SIG-M5 (cell line): Measurements from ENCODE around the gene SAMD4B.
"Not testable (repeated sequence)": the region's sequence is repeated elsewhere in the genome, so short reads cannot be mapped to it uniquely, and the experiment has no call there.

Source experiments
- DNase-seq: peaks from one replicate; lab custom pipeline; 2025; lab: John Stamatoyannopoulos, UW

Gene SAMD4B, protein sequence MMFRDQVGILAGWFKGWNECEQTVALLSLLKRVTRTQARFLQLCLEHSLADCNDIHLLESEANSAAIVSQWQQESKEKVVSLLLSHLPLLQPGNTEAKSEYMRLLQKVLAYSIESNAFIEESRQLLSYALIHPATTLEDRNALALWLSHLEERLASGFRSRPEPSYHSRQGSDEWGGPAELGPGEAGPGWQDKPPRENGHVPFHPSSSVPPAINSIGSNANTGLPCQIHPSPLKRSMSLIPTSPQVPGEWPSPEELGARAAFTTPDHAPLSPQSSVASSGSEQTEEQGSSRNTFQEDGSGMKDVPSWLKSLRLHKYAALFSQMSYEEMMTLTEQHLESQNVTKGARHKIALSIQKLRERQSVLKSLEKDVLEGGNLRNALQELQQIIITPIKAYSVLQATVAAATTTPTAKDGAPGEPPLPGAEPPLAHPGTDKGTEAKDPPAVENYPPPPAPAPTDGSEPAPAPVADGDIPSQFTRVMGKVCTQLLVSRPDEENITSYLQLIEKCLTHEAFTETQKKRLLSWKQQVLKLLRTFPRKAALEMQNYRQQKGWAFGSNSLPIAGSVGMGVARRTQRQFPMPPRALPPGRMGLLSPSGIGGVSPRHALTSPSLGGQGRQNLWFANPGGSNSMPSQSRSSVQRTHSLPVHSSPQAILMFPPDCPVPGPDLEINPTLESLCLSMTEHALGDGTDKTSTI

DNA sequence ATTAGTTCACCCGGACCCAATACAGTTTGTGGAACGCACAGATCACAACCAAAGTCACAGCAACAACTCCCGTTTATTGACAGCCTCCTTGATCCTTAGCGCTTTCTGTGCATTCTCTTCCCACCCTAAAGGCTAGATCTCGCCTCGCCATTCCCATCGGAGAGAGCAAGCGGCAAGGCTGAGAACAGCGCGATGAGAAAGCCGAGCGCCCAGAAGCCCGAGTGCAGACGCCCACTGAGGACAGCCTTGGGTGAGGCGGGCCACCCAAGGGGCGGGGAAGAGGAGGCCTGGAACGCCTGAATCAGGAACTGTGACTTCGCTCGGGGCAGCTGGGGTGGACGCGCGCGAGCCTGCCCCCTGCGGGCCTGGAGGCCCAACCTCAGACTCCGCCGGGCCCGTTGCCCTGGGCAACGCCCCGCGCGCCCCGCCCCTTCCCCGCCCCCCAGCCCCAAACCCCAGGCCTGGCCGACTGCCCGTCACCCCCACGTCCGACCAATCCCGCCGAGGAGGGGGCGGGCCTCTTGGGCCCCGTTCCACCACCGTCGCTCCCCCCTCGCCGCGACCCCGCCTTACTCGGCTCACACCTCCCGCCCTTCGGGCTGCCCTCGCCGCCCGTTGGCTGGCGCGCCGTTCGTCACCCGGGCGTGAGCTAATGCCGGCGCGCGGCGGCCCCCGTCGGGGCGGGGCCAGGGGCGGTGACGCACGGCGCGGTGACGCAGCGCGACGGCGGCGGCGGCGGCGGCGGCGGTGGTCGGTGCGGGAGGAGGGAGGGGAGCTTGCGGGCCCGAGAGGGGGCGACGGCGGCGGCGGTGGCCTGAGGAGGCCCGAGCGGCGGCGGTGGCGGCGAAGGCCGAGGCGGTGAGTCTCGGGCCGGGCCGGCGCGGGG lies at the start of gene SAMD4B:
Gene SAMD4B (plus strand): TSS at position 703 of the 886 bp plus-strand sequence. CDS start 14,473 bp downstream, outside the sequence.
- peak; percentile 84 for DNase-seq

DNA sequence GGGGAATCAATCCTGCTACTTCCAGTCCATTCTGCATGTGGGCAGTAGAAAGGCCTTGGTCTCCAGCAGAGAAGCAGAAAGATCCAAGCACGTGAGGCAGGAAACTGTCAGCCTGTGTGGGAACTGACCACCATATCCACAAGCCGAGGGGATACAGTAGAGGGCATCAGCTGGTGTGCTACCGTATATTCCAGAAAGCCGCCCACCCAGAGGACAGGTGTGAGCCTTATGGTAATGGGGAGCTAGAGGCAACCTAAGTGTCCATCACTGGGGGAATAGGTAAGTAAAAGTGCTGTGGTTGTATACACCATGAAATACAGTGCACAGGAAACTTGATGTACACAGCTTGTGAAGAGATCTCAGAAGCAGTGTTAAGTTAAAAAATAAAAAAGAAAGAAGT lies 48.8 kb upstream of the SAMD4B start:
- DNase-seq, result no peak

DNA sequence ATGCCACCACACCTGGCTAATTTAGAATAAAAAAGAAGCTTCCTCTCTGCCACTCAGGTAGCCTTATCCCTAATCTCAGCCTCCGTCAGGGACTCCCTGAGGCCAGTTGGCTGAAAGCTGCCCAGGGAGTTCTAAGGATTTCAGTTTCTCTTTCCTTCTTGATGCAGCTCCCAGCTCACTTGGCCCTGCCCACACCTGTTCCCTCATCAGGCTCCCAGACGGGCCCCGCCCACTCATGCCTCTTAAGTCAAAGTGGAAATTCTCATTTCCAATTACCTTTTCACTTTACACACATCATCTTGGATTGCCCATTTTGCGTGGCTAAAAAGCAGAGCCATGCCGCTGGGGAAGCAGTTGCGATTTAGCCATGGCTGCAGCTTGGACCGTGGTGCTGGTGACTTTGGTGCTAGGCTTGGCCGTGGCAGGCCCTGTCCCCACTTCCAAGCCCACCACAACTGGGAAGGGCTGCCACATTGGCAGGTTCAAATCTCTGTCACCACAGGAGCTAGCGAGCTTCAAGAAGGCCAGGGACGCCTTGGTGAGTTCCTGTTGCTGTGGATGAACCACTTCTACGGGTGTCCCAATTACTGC lies 46.1 kb upstream of the SAMD4B start, which contains the start of gene IFNL1:
Gene IFNL1 (plus strand): TSS at position 353 of the 591 bp plus-strand sequence. CDS start 15 bp downstream, at position 368.
- DNase-seq, result no peak

DNA sequence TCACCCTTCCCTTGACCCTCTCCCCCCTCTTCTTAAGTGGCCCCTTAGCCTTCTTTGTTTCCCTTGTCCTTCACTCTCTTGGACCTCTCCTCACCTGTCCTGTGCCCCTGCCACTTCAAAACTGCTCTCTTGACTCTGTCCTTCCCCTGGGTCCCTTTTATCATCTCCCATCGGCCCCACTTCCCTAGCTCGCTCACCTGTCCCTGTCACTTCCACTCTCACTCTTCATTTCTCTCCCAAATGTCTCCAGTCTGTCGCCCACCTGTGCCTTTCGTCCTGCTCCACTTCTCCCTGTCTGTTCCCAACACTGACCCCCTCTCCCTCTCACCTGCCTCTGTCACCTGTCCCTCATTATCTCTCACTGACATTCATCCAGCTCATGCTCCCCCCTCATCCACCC lies 45.3 kb upstream of the SAMD4B start:
- DNase-seq, result no peak

DNA sequence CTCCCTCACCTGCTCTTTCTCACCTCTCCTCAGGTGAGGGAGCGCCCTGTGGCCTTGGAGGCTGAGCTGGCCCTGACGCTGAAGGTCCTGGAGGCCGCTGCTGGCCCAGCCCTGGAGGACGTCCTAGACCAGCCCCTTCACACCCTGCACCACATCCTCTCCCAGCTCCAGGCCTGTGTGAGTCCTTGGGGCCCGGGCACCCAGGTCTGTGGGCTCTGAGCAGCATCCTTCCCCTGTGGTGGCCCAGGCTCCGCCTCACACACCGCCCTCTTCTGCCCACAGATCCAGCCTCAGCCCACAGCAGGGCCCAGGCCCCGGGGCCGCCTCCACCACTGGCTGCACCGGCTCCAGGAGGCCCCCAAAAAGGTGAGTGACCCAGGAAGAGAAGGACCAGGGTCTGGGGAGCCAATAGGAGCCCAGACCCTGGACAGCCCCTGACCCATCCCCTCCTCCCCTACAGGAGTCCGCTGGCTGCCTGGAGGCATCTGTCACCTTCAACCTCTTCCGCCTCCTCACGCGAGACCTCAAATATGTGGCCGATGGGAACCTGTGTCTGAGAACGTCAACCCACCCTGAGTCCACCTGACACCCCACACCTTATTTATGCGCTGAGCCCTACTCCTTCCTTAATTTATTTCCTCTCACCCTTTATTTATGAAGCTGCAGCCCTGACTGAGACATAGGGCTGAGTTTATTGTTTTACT lies 44.1 kb upstream of the SAMD4B start:
- no peak for DNase-seq

DNA sequence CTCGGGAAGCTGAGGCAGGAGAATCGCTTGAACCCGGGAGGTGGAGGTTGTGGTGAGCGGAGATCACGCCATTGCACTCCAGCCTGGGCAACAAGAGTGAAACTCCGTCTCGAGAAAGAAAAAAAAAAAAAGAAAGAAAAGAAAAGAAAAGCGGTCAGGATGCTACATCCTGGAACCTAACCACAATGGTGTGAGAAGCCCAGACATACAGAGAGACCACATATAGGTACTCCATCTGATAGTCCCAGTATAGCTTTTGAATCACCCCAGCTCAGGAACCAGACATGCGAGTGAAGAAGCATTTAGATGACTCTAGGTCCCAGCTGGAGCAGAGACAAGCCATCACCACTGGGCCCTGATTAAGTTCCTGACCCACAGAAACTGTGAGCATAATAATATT lies 42.8 kb upstream of the SAMD4B start:
- no peak for DNase-seq

DNA sequence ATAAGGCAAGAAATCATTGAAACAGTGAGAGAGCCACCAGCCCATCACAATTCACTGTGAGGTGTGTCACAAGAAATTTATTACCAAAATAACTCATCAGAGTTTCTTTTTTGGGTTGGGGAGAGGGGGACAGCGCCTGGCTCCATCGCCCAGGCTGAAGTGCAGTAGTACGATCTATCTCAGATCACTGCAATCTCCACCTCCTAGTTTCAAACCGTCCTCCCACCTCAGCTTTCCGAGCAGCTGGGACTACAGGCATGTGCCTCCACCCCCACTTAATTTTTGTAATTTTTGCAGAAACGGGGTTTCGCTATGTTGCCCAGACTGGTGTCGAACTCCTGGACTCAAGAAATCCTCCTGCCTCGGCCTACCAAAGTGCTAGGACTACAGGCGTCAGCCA lies 42.4 kb upstream of the SAMD4B start:
- DNase-seq, result no peak

DNA sequence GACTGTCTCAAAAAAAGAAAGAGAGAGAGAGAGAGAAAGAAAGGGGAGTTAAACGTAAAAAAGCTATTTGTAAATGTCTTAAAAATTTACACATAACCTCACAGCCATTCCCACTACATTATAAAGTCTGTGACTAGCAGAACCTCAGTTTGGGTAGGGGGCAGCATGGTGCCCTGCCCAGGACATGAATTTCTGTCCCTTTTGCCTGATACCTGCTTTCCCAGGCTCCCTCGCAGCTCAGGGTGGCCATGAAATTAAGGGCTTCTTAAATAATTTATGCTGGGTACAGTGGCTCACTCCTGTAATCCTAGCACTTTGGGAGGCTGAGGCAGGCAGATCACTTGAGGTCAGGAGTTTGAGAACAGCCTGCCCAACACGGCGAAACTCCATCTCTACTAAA lies 41.2 kb upstream of the SAMD4B start:
- no peak for DNase-seq

DNA sequence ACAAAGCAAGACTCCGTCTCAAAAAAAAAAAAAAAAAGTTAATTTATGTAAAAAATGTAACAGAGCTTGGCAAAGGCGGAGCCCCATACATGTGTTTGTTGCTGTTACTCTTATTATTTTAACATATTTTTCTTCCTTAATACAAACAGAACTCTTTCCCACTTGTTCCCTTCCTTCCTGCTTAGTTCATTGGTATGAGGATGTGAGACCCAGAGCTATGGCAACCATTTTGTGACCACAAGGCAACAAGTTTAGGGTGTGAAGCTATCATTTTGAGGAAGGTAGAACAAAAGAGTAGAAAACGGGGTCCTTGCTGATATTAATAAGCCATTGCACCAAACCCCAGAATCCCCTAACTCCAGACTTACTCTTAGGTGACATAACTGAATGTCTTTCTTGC lies 40.7 kb upstream of the SAMD4B start:
- DNase-seq, result no peak

DNA sequence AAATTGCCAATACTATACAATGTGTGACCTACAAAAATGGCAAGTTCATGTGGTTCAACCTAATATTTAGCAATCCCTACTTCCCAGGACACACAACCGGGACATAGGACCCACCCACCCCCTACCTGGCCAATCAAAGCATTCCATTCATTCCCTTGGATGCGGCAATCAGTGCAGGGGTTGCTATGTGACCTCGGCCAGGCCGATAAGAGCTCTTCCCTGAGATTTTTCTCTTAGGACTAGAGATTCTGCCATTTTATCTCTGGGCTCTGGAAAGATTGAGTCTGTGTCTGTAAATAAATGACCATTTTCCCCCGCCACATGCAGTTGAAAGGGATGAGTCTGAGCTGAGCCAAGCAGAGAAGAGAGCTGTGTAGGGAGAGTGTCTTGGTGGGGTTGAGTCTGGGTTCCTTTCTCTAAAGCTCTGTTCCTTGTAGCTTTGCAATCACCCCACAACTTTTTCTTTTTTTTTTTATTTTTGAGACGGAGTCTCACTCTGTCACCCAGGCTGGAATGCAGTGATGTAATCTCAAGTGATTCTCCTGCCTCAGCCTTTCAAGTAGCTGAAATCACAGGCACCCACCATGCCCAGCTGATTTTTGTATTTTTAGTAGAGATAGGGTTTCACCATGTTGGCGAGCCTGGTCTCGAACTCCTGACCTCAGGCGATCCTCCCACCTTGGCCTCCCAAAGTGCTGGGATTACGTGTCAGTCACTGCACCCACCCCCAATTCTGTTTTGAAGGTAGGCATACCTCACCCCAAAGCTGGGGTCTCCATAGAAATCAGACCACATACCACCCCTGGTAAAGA lies 38.6 kb upstream of the SAMD4B start:
- no peak for DNase-seq

DNA sequence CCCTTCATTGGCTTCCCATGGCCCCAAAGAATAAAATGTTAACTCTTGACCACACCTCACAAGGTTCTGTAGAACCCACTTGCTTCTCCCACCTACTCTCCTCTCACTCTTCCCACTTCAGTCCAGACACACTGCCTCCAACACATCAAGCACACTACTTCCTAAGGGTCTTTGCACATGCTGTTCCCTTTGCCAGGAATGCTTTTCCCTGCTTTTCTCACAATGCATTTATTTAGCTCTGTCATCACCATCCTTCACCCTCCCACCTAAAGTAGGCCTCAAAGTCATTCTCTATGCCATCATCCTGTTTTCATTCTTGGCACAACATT lies 38.1 kb upstream of the SAMD4B start:
- no peak for DNase-seq

DNA sequence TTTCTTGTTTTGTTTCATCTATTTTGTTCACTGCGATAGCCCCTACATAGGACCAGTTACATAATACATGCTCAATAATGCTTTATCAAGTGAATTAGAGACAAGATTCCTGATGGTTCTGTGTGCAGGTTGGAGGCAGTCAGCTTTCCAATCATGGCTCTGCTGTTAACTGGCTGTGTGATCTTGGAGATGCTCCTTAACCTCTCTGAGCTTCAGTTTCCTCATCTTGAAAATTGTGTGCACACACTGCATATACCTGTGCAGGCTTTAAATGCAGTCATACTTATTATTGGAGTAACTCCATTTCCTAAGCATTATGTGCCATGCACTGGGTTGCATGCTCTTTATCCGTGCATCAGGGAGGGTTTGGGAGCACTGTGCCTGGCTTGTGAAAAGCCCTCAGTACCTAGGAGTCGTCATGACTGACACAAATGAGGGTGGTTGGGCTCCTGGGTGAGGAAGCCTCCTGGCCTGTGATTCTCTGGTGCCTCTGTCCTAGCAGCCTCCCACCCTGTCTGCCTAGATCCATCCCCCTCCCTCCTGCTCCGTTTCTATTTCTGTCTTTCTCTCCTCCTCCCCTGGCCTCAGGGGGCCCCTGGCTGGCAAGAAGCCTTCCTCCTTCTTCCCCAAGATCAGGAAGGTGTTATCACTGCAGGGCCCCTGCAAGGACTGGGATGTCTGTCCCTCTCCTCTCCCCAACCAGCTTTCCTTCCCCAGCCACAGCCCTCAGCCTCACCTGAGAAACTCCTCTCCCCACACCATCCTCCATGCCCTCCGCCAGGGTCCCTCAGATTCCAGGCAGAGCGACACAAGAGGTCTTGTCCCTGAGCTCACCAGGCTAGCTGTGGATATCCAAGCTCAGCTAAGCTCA lies 37.3 kb upstream of the SAMD4B start:
- DNase-seq, result no peak

DNA sequence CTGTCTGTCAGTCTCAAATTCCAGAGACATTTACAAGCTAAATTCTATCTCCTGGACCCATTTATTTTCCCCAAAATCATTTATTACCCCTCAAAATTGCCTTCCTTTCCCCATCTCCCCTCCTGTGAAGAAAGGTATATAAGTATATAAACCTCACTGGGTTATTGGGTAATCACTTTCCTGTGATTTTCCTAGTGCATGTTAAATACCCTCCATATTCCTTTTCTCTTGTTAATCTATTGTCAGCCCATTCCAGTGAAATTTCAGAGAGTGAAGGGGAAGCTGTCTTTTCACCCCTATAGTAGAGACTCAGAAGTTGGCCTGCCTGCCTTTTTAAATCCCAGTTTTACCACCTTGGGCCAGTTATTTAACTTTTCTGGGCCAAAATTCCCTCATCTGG lies 36.1 kb upstream of the SAMD4B start:
- no peak for DNase-seq

DNA sequence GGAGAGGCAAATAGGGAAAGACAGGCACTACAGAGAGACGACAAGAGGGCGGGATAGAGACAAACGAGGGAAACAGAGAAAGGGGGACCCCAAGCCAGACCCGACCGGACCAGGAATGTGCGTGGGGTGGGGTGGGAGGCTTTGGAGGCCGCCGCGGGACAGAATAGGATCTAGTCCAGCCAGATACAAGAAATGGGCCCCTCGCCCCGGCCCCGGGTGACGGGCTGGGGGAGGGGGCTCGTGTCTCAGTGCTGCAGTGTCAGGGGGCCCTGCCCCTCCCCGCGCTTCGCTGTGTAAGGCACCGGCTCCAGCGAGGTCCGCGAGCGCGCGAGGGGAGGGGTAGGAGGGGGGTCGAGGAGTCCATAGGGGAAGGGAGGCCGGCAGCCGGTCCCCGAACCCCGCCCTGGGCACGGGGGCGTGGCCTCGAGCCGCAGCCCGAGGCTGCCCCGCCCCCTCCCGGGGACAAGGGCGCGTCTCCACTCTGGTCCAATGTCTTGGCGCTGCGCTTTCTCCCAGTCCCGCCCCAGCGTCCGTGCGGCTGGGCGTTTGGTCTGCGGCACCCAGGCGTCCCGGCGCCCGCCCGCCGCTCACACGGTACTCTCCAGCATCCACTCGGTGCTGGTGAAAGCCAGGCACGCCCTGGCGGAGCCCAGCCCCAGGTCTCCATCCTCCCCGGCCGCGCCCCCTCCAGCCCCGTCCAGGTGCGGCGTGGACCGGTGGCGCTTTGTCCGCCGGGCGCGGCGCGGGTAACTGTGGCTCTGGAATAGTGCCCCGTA lies 35.0 kb upstream of the SAMD4B start:
- DNase-seq, result no peak

DNA sequence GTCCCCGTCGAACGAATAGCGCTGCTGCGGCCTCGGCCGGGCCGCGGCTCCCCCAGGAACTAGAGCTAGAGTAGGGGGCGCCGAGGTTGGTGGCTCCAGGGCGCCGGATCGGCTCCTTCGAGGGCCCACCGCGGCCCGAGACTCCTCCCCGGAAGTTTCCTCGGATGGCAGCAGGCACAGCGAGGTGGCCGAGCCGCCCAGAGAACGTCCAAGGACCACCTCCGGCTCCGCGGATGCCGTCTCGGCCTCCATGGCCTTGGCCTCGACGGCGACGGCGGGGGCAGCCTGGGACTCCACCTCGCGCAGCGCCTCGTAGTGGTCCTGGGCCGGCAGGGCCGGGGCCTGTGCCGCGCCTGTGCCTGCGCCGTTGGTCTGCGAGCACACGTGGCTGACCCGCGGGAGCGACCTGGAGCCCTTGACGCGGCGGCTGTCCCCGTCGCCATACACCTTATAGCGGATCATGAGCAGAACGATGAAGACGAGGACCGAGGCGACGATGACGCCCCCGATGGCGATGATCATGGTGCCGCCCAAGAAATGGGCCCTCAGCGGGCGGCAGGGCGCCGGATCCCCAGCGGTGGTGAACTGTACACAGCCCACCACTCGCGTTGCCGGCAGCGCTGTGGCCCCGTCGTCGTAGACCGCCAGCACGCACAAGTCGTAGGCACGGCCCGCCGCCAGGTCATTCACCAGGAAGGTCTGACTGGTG lies 34.2 kb upstream of the SAMD4B start:
- no peak for DNase-seq

DNA sequence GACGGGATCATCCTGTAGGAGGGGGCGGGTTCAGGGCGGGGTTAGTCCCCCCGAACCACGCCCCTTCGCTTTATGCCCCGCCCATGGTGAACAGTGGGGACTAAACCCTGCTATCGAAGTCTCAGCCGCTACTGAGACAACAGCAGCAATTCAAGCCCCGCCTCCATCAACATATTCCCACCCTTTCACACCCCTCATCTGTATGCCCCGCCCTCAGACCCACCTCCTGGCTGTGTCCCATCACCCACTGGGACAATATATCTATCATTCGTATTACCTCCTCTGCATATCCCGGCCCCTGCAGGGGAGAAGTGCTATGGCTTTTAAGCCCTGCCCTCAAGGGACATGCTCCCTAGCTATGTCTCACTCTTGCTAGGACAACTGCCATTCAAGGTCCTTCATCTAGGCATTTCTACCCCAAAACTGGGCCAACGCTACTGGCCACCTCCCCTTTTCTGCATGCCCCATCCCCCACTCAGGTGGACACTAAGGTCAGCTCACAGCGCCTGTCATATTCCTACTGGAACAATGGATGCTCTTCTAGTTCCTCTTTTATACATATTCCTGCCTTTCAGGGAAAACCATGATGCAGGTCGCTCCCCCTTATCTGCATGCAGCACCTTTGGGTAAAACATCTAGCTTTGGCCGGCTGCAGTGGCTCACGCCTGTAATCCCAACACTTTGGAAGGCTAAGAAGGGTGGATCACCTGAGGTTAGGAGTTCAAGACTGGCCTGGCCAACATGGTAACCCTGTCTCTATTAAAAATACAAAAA lies 33.5 kb upstream of the SAMD4B start:
- DNase-seq, result no peak

DNA sequence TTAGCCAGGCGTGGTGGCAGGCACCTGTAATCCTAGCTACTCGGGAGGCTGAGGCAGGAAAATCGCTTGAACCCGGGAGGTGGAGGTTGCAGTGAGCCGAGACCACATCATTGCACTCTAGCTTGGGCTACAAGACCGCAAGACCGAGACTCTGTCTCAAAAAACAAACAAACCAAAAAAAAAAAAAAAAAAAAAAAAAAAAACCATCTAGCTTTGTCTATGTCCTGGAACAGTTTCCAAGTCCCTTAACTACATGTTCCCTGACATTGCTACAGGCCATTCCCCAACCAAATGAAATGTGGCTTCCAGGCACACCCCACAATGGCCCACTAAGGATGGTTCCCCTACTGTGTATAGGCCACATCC lies 32.9 kb upstream of the SAMD4B start:
- not testable (repeated sequence) for DNase-seq
